Measurements from ENCODE around the gene RNF169.

The RNF169 gene

GRCh38 chr11:74863410-74863809 is 114.8 kb downstream of the RNF169 start:
- DNase-seq, result no peak

GRCh38 chr11:74866557-74866956 is 117.9 kb downstream of the RNF169 start:
- DNase-seq, result no peak

GRCh38 chr11:74870485-74870884 is 121.8 kb downstream of the RNF169 start:
- no peak for DNase-seq

GRCh38 chr11:74871037-74871436 is 122.4 kb downstream of the RNF169 start:
- DNase-seq, result no peak

GRCh38 chr11:74877132-74877531 is 128.5 kb downstream of the RNF169 start:
- no peak for DNase-seq
